Liver (tissue), 9 donors: ENCODE results near the gene RBM18. TPM values are rescaled to one million over a fixed set of nuclear protein-coding genes. Genes with fewer than 3 reads are reported as not detected.

Experiments
- DNase-seq: peaks from one replicate; pipeline ENCODE4 v3.0.0-alpha.2; 2017; ENCODE audit warnings: low spot score
- H3K27ac ChIP-seq, 2 donors: one replicate each; pipeline ENCODE4 v1.7.0; 2013; ENCODE audit warnings: inconsistent platforms in 2 of 2, low read length in 2 of 2, control low read depth in 1 of 2, low read depth in 1 of 2, mild to moderate bottlenecking in 1 of 2
- H3K27me3 ChIP-seq, 4 donors: one replicate each; pipeline versions ENCODE4 v1.6.1 to v1.7.0; 2013; ENCODE audit warnings: low read length in 3 of 4, inconsistent platforms in 1 of 4, mild to moderate bottlenecking in 1 of 4, moderate library complexity in 1 of 4; ENCODE audit not compliant: control insufficient read depth in 4 of 4, insufficient read depth in 4 of 4
- H3K36me3 ChIP-seq, 4 donors: one replicate each; pipeline versions ENCODE4 v1.6.1 to v1.7.0; 2013; ENCODE audit warnings: low read length in 3 of 4, mild to moderate bottlenecking in 3 of 4, low read depth in 1 of 4, moderate library complexity in 1 of 4; ENCODE audit not compliant: control insufficient read depth in 4 of 4, insufficient read depth in 3 of 4
- H3K4me1 ChIP-seq, 4 donors: one replicate each; pipeline versions ENCODE4 v1.6.1 to v1.7.0; 2013; ENCODE audit warnings: low read length in 3 of 4, mild to moderate bottlenecking in 3 of 4, moderate library complexity in 1 of 4; ENCODE audit not compliant: control insufficient read depth in 4 of 4, insufficient read depth in 4 of 4
- H3K4me3 ChIP-seq, 3 donors: one replicate each; pipeline versions ENCODE4 v1.6.1 to v1.7.0; 2013; ENCODE audit warnings: low read length in 3 of 3, control low read depth in 1 of 3, low read depth in 1 of 3, mild to moderate bottlenecking in 1 of 3
- H3K9ac ChIP-seq, 2 donors: one replicate each; pipeline ENCODE4 v1.7.0; 2013; ENCODE audit warnings: low read length in 2 of 2, mild to moderate bottlenecking in 2 of 2, moderate library complexity in 2 of 2, control low read depth in 1 of 2, low read depth in 1 of 2
- H3K9me3 ChIP-seq, 4 donors: one replicate each; pipeline versions ENCODE4 v1.6.1 to v1.7.0; 2013; ENCODE audit warnings: low read length in 3 of 4; ENCODE audit not compliant: control insufficient read depth in 4 of 4
- EGR1 ChIP-seq, 2 donors: IDR thresholded peaks; 2 replicates each; pipeline ENCODE4 v1.6.1; 2016 to 2018; ENCODE audit warnings: antibody characterized with exemption in 2 of 2, low read depth in 2 of 2
- FOXA1 ChIP-seq: IDR thresholded peaks from 2 replicates; pipeline ENCODE4 v1.6.1; 2016; ENCODE audit warnings: antibody characterized with exemption
- FOXA2 ChIP-seq: IDR thresholded peaks from 2 replicates; pipeline ENCODE4 v1.6.1; 2016; ENCODE audit warnings: antibody characterized with exemption
- GABPA ChIP-seq, 2 donors: IDR thresholded peaks in 1 of 2; conservative IDR thresholded peaks in 1 of 2; 2 replicates each; pipeline ENCODE4 v1.6.1; 2016; ENCODE audit warnings: antibody characterized with exemption in 2 of 2, mild to moderate bottlenecking in 1 of 2, moderate library complexity in 1 of 2
- JUND ChIP-seq, 2 donors: IDR thresholded peaks; 2 replicates each; pipeline ENCODE4 v1.6.1; 2016; ENCODE audit warnings: antibody characterized with exemption in 2 of 2
- SP1 ChIP-seq: IDR thresholded peaks from 2 replicates; pipeline ENCODE4 v1.6.1; 2018; ENCODE audit warnings: antibody characterized with exemption, mild to moderate bottlenecking
- WGBS: extraction: QIAGEN DNeasy Blood & Tissue Kit; methylation state at CpG from one replicate; pipeline ENCODE4 v1.1.7; 2013; 5-methylcytosine and 5-hydroxymethylcytosine counted together
- polyA plus RNA-seq, 2 donors: library from polyadenylated mRNA; stranded (reverse) in 1 of 2; unstranded in 1 of 2; fragments of 200-250 nt in 1 of 2; fragments of >200 nt in 1 of 2; fragmentation: Nextera tagmentation in 1 of 2; extraction: Ambion mirVana in 1 of 2; gene quantifications; one replicate each; pipeline versions ENCODE4 v1.2.1 to v1.2.3, GENCODE V29; 2013 to 2015
- total RNA-seq, 2 donors: library from RNA; depleted of rRNA; stranded (reverse); fragments of >200 nt; gene quantifications; one replicate each; pipeline ENCODE4 v1.2.3, GENCODE V29; 2014
- TF ChIP-seq, protein P1 (sequence below): IDR thresholded peaks from 2 replicates; pipeline ENCODE4 v1.6.1; 2016; ENCODE audit warnings: antibody characterized with exemption
- TF ChIP-seq, protein P2 (sequence below): fragments of 150-350 bp; IDR thresholded peaks from 2 replicates; pipeline ENCODE4 v1.5.1; 2017; ENCODE audit warnings: improper control_type of control experiment, low read depth, low read length; ENCODE audit not compliant: missing input control
- TF ChIP-seq, protein P3 (sequence below): IDR thresholded peaks from 2 replicates; pipeline ENCODE4 v1.6.1; 2016; ENCODE audit warnings: antibody characterized with exemption
- donor health status: healthy.
- donor health status: healthy.
- donor health status: healthy.
- donor health status: healthy.
- donor health status: healthy.

Gene RBM18
- total and polyA plus RNA-seq, 4 donors: 3.4 to 7.7 (median 5.5) TPM

DNA sequence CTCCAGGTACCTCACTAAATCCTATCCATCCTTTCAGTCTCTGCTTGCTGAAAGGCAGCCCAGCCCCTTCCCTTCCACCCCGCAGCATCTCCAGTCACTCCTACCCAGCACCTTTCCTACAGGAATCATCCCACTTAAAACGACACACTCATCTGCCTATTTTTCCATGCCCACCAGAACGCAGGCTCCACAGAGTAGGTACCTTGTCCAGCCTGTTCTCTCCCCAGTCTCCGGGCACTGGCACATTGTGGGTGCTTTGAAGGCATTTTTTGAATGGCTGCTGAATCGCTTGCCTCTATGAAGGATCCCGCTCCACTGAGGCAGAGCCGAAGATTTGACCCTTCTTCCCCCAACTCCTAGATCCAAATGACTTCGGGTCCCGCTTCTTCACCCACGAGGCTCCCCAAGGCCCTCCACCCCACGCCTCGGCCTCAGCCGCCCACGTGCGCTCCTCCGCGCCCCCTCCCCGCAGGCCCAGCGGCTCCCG is 51.5 kb downstream of the RBM18 start:
- TF ChIP-seq, protein P1, sequence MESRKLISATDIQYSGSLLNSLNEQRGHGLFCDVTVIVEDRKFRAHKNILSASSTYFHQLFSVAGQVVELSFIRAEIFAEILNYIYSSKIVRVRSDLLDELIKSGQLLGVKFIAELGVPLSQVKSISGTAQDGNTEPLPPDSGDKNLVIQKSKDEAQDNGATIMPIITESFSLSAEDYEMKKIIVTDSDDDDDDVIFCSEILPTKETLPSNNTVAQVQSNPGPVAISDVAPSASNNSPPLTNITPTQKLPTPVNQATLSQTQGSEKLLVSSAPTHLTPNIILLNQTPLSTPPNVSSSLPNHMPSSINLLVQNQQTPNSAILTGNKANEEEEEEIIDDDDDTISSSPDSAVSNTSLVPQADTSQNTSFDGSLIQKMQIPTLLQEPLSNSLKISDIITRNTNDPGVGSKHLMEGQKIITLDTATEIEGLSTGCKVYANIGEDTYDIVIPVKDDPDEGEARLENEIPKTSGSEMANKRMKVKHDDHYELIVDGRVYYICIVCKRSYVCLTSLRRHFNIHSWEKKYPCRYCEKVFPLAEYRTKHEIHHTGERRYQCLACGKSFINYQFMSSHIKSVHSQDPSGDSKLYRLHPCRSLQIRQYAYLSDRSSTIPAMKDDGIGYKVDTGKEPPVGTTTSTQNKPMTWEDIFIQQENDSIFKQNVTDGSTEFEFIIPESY: no peak
- TF ChIP-seq, protein P2, sequence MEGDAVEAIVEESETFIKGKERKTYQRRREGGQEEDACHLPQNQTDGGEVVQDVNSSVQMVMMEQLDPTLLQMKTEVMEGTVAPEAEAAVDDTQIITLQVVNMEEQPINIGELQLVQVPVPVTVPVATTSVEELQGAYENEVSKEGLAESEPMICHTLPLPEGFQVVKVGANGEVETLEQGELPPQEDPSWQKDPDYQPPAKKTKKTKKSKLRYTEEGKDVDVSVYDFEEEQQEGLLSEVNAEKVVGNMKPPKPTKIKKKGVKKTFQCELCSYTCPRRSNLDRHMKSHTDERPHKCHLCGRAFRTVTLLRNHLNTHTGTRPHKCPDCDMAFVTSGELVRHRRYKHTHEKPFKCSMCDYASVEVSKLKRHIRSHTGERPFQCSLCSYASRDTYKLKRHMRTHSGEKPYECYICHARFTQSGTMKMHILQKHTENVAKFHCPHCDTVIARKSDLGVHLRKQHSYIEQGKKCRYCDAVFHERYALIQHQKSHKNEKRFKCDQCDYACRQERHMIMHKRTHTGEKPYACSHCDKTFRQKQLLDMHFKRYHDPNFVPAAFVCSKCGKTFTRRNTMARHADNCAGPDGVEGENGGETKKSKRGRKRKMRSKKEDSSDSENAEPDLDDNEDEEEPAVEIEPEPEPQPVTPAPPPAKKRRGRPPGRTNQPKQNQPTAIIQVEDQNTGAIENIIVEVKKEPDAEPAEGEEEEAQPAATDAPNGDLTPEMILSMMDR: no peak
- TF ChIP-seq, protein P3, sequence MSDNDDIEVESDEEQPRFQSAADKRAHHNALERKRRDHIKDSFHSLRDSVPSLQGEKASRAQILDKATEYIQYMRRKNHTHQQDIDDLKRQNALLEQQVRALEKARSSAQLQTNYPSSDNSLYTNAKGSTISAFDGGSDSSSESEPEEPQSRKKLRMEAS: no peak
- TF ChIP-seq GABPA (IDR thresholded peaks at IDR 0.05 in 1 of 2, conservative IDR thresholded peaks at IDR 0.05 in 1 of 2) (no peak), FOXA2 (no peak), FOXA1 (no peak), EGR1 (IDR thresholded peaks at IDR 0.05; ENCODE audit: low read depth in 2 of 2) (no peak)
- Histone ChIP-seq H3K4me1 (peaks cover 0 to 11% (median 6%) of the 10 kb centered on the region in 4 donors), H3K36me3 (no peaks in the 10 kb centered on the region), H3K27ac (no peak overlapping the region), H3K27me3 (peaks cover 0 to 26% (median 11%) of the 10 kb centered on the region in 4 donors), H3K4me3 (no peak overlapping the region), H3K9ac (no peak overlapping the region), H3K9me3 (no peaks in the 10 kb centered on the region)
- WGBS: 35% methylated on average over 20 of the region's 20 CpGs
- DNase-seq: no peak

DNA sequence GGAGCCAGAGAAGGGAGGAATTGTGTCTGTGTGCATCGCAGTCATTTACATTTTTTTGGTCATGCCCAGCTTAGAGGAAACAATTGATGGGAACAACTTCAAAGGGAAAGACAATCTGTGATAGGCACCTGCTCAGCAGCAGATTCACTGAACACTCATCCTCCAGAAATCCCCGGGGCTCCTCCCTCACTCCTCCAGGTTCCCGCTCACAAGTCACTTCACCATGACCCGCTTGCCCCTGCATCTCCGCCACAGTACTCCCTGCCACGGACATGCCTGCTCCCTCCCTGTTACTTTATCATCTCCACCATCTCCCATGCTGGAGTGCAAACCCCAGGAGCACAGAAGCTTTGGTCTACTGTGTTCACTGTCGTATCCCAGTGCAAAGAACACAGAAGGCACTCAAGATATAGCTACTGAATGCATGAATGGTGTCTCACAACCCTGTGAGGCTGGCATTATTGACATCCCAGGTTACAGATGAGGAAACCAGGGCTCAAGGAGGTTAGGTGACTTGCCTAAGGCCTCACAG is 52.1 kb downstream of the RBM18 start:
- no peaks in the 10 kb centered on the region for H3K36me3 ChIP-seq
- 73% methylated on average over 7 of the region's 7 CpGs for WGBS
- H3K27ac ChIP-seq: no peak overlapping the region
- DNase-seq: no peak
- H3K4me1 ChIP-seq: peaks cover 0 to 11% (median 6%) of the 10 kb centered on the region in 4 donors
- peaks cover 0 to 26% (median 10%) of the 10 kb centered on the region in 4 donors for H3K27me3 ChIP-seq
- TF ChIP-seq, protein P3: no peak
- TF ChIP-seq, protein P1: no peak
- no peak for TF ChIP-seq SP1
- no peak for TF ChIP-seq JUND (IDR thresholded peaks at IDR 0.05)
- TF ChIP-seq GABPA (IDR thresholded peaks at IDR 0.05 in 1 of 2, conservative IDR thresholded peaks at IDR 0.05 in 1 of 2): no peak
- TF ChIP-seq, protein P2: no peak
- TF ChIP-seq FOXA1: no peak
- no peak overlapping the region for H3K9ac ChIP-seq
- H3K4me3 ChIP-seq: no peak overlapping the region
- no peaks in the 10 kb centered on the region for H3K9me3 ChIP-seq
